ENCODE measurements around the gene ADTRP.

DNA sequence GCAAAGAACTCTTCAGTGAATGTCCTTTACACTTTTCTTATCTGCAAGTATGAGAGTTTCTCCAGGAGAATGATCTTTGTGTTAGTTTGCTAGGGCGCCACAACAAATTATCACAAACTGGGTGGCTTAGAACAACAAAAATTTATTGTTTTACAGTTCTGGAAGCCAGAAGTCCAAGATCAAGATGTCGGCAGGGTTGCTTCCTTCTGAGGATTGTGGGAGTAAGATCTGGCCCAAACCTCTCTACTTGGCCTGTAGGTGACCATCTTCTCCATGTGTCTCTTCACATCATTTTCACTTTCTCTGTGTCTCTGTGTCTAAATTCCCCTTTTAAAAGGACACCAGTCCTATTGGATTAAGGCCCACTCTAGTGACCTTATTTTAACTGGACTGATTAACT is 103.0 kb downstream of the ADTRP start:
- no peak for TF ChIP-seq EZH2 (IDR thresholded peaks at IDR 0.05; ENCODE audit: low read length, missing control alignments)
- TF ChIP-seq, protein P1, sequence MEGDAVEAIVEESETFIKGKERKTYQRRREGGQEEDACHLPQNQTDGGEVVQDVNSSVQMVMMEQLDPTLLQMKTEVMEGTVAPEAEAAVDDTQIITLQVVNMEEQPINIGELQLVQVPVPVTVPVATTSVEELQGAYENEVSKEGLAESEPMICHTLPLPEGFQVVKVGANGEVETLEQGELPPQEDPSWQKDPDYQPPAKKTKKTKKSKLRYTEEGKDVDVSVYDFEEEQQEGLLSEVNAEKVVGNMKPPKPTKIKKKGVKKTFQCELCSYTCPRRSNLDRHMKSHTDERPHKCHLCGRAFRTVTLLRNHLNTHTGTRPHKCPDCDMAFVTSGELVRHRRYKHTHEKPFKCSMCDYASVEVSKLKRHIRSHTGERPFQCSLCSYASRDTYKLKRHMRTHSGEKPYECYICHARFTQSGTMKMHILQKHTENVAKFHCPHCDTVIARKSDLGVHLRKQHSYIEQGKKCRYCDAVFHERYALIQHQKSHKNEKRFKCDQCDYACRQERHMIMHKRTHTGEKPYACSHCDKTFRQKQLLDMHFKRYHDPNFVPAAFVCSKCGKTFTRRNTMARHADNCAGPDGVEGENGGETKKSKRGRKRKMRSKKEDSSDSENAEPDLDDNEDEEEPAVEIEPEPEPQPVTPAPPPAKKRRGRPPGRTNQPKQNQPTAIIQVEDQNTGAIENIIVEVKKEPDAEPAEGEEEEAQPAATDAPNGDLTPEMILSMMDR (conservative IDR thresholded peaks at IDR 0.05 in 1 of 2, IDR thresholded peaks at IDR 0.05 in 1 of 2; ENCODE audit: low read depth in 1 of 2, low read length in 2 of 2): peak in 1 of 2 donors; percentile 43
